Spleen (tissue), 11 donors: ENCODE measurements around the gene LRP10. TPM values are rescaled to one million over a fixed set of nuclear protein-coding genes. Genes with fewer than 3 reads are reported as not detected.

ENCODE experiments used
- DNase-seq: peaks from one replicate; pipeline ENCODE4 v3.0.0-alpha.2; 2020
- H3K27ac ChIP-seq, 8 donors: fragments of 200-600 bp; sonication (generic) in 7 of 8; 1 replicate in 4 of 8; 2 replicates in 4 of 8; pipeline versions ENCODE4 v1.5.0 to v1.8.0; 2016 to 2021; ENCODE audit warnings: inconsistent platforms in 4 of 8, mild to moderate bottlenecking in 4 of 8, moderate library complexity in 1 of 8
- H3K27me3 ChIP-seq, 7 donors: fragments of 200-600 bp; sonication (generic) in 6 of 7; replicated peaks in 1 of 7; 1 replicate in 4 of 7; 2 replicates in 3 of 7; pipeline versions ENCODE4 v1.5.0 to v1.8.0; 2016 to 2021; ENCODE audit warnings: inconsistent platforms in 3 of 7, mild to moderate bottlenecking in 1 of 7
- H3K36me3 ChIP-seq, 6 donors: fragments of 200-600 bp; sonication (generic) in 5 of 6; 1 replicate in 4 of 6; 2 replicates in 2 of 6; pipeline versions ENCODE4 v1.5.0 to v1.8.0; 2016 to 2021; ENCODE audit warnings: inconsistent platforms in 2 of 6
- H3K4me1 ChIP-seq, 6 donors: fragments of 200-600 bp; sonication (generic) in 5 of 6; 1 replicate in 3 of 6; 2 replicates in 3 of 6; pipeline versions ENCODE4 v1.5.0 to v1.8.0; 2016 to 2021; ENCODE audit warnings: inconsistent platforms in 3 of 6
- H3K4me3 ChIP-seq, 8 donors: fragments of 200-600 bp; sonication (generic) in 7 of 8; 1 replicate in 4 of 8; 2 replicates in 4 of 8; pipeline versions ENCODE4 v1.5.0 to v1.8.0; 2016 to 2021; ENCODE audit warnings: inconsistent platforms in 4 of 8, mild to moderate bottlenecking in 4 of 8, moderate library complexity in 2 of 8
- H3K9me3 ChIP-seq, 8 donors: fragments of 200-600 bp; sonication (generic) in 7 of 8; 1 replicate in 4 of 8; 2 replicates in 4 of 8; pipeline versions ENCODE4 v1.5.0 to v1.8.0; 2016 to 2021; ENCODE audit warnings: inconsistent platforms in 4 of 8
- CTCF ChIP-seq, 11 experiments: fragments of 200-600 bp in 7 of 11; fragments of 450-650 bp in 4 of 11; sonication (generic) in 4 of 11; IDR thresholded peaks in 8 of 11; conservative IDR thresholded peaks in 3 of 11; 1 replicate in 7 of 11; 2 replicates in 4 of 11; pipeline versions ENCODE4 v1.4.0 to v1.8.0; 2016 to 2021; ENCODE audit warnings: antibody characterized with exemption in 11 of 11, inconsistent platforms in 4 of 11, mild to moderate bottlenecking in 1 of 11
- POLR2A ChIP-seq, 3 donors: fragments of 450-650 bp; IDR thresholded peaks; one replicate each; pipeline ENCODE4 v1.5.1; 2017; ENCODE audit warnings: antibody characterized with exemption in 3 of 3, mild to moderate bottlenecking in 1 of 3
- POLR2AphosphoS5 ChIP-seq, 3 donors: sonication (generic); formaldehyde crosslinking; IDR thresholded peaks; one replicate each; pipeline ENCODE4 v1.5.1; 2017; ENCODE audit warnings: antibody characterized with exemption in 3 of 3
- WGBS, 5 donors: extraction: QIAGEN DNeasy Blood & Tissue Kit in 3 of 5; methylation state at CpG; one replicate each; pipeline versions ENCODE4 v1.1.5 to v1.1.7; 2013 to 2018; 5-methylcytosine and 5-hydroxymethylcytosine counted together
- intact Hi-C: fragments of 100-400 bp; cut with DNase I; formaldehyde crosslinking; loops from one replicate; pipeline ENCODE4 v1.15.0; 2023; ENCODE audit warnings: low total_unique reads
- polyA plus RNA-seq, 3 donors: library from polyadenylated mRNA; stranded (reverse); fragments of 200-250 nt; gene quantifications; one replicate each; pipeline ENCODE4 v1.2.1, GENCODE V29; 2013
- total RNA-seq, 7 donors: library from RNA; depleted of rRNA in 3 of 7; stranded (reverse); fragments of >200 nt in 3 of 7; fragmentation: NEBNext Ultra II Directional in 4 of 7; extraction: Animal tissue kit (Norgen Biotek cat#: 25700) in 4 of 7; gene quantifications; one replicate each; pipeline versions ENCODE4 v1.1.0 to v1.2.1, GENCODE V29; 2016 to 2021
- donor health status: healthy with polysubstance abuse.
- donor health status: DM: no; HTN: no; CAD: no; lungs with moderate emphysema.
- donor health status: DM: no; HTN: no; CAD: no.
- donor health status: Bipolar disorder and iron deficiency.
- donor health status: healthy.
- donor health status: DM: no; HTN: no; CAD: no.
- donor health status: DM: yes; HTN: yes; CAD: no.

LRP10 gene
- total and polyA plus RNA-seq, 10 donors = 7.9 to 205 (median 105) TPM

GRCh38 chr14:22875003-22875747 is 3.6 kb downstream of the LRP10 start:
- H3K4me3 ChIP-seq = no peak overlapping the region
- peaks cover 20 to 78% (median 35%) of the 10 kb centered on the region in 6 donors for H3K4me1 ChIP-seq
- no peaks in the 10 kb centered on the region for H3K27me3 ChIP-seq
- no peak overlapping the region for H3K27ac ChIP-seq
- intact Hi-C loops = no loop called here
- WGBS, 5 donors = 96 to 98% (median 97%) methylated on average over 9 to 15 of the region's 15 CpGs
- H3K9me3 ChIP-seq = no peaks in the 10 kb centered on the region
- peaks cover 11 to 73% (median 63%) of the 10 kb centered on the region in 6 donors for H3K36me3 ChIP-seq
- TF ChIP-seq POLR2A (IDR thresholded peaks at IDR 0.05) = no peak
- no peak for TF ChIP-seq POLR2AphosphoS5 (IDR thresholded peaks at IDR 0.05)
- TF ChIP-seq CTCF (IDR thresholded peaks at IDR 0.05 in 8 of 11, conservative IDR thresholded peaks at IDR 0.05 in 3 of 11) = no peak
- DNase-seq = no peak

- 97 to 98% (median 97%) methylated on average over 18 to 20 of the region's 20 CpGs for WGBS, 5 donors
These were observed 4.3 kb downstream of the LRP10 start for GRCh38 chr14:22875748-22876319.

GRCh38 chr14:22877000-22877501 is 5.5 kb downstream of the LRP10 start:
- H3K27me3 ChIP-seq = peaks cover 0 to under 1% (median 0%) of the 10 kb centered on the region in 7 donors
- no peaks in the 10 kb centered on the region for H3K9me3 ChIP-seq
- H3K27ac ChIP-seq = no peak overlapping the region
- H3K36me3 ChIP-seq = peaks cover 11 to 82% (median 63%) of the 10 kb centered on the region in 6 donors
- 94 to 99% (median 97%) methylated on average over 16 to 22 of the region's 22 CpGs for WGBS, 5 donors
- no peak for DNase-seq
- peaks cover 9 to 71% (median 26%) of the 10 kb centered on the region in 6 donors for H3K4me1 ChIP-seq
- no peak overlapping the region for H3K4me3 ChIP-seq
- intact Hi-C loops = no loop called here
- TF ChIP-seq POLR2AphosphoS5 (IDR thresholded peaks at IDR 0.05) (peak in 1 of 3 donors; percentile 59), POLR2A (IDR thresholded peaks at IDR 0.05) (no peak), CTCF (IDR thresholded peaks at IDR 0.05 in 8 of 11, conservative IDR thresholded peaks at IDR 0.05 in 3 of 11) (no peak)

More at GRCh38 chr14:22875748-22876319, 4.3 kb downstream of the LRP10 start:
- Histone ChIP-seq H3K9me3 (no peaks in the 10 kb centered on the region), H3K4me3 (no peak overlapping the region), H3K27ac (peak overlapping the region in 1 of 8 donors; percentile 4), H3K36me3 (peaks cover 11 to 80% (median 63%) of the 10 kb centered on the region in 6 donors), H3K27me3 (no peaks in the 10 kb centered on the region), H3K4me1 (peaks cover 13 to 72% (median 28%) of the 10 kb centered on the region in 6 donors)
- TF ChIP-seq CTCF (IDR thresholded peaks at IDR 0.05 in 8 of 11, conservative IDR thresholded peaks at IDR 0.05 in 3 of 11) (no peak), POLR2AphosphoS5 (IDR thresholded peaks at IDR 0.05) (peak in 2 of 3 donors; percentile 20 to 58)
- no peak for DNase-seq
- intact Hi-C loops = no loop called here
